GM23248 (cell line): Measurements from ENCODE around the gene TBX2.

ENCODE experiments used
- EZH2 ChIP-seq: fragments of 200-600 bp; sonication (generic); IDR thresholded peaks from 2 replicates; pipeline ENCODE4 v1.6.1; 2018; ENCODE audit warnings: antibody characterized with exemption, mild to moderate bottlenecking; ENCODE audit not compliant: insufficient read depth, poor library complexity, severe bottlenecking
- EZH2phosphoT487 ChIP-seq: fragments of 200-600 bp; sonication (generic); IDR thresholded peaks from 2 replicates; pipeline ENCODE4 v1.6.1; 2018; ENCODE audit warnings: antibody characterized with exemption, moderate library complexity, mild to moderate bottlenecking, low read depth; ENCODE audit not compliant: insufficient read depth

DNA sequence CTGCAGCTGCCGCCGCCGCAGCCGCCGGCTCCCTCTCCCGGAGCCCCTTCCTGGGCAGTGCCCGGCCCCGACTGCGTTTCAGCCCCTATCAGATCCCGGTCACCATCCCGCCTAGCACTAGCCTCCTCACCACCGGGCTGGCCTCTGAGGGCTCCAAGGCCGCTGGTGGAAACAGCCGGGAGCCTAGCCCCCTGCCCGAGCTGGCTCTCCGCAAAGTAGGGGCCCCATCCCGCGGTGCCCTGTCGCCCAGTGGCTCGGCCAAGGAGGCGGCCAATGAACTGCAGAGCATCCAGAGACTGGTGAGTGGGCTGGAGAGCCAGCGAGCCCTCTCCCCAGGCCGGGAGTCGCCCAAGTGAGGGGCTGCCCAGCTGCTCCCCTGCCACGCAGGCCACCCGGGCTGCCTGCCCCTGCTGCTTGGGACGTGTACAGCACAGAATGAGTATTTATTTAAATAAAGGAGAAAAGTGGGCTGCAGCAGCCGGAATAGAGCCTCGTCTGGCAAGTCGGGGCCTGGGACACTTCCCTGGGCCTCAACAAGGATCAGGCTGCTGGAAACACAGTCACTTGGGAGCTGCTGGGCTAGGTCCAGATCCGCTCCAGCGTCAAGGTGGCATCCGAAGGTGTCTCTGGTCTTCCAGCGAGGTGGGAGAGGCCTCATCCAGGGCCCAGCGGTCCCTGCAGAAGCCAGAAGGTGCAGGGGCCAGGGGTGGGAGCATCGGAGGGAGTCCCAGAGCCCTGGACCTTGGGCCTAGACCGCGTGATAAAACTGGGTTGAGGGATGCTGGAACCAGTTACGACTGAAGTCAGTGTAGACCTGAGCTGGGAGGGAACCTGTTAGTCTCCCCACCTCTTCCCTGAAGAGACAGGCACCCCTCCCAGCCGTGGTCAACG lies 8.8 kb downstream of the TBX2 start:
- TF ChIP-seq EZH2 (no peak), EZH2phosphoT487 (no peak)
